GM19351 (cell line): Measurements from ENCODE around the gene NRIP2.
"Not testable (repeated sequence)": the region's sequence is repeated elsewhere in the genome, so short reads cannot be mapped to it uniquely, and the experiment has no call there.

Source experiments
- ATAC-seq: cut with Tn5 transposase; IDR thresholded peaks from one replicate; pipeline ENCODE4 v1.9.1; 2021; ENCODE audit warnings: mild to moderate bottlenecking, moderate library complexity; ENCODE audit not compliant: unreplicated experiment

Gene NRIP2

GRCh38 chr12:2834581-2835491 lies at the start of gene NRIP2:
Gene NRIP2 (minus strand): TSS chr12:2835035. CDS start chr12:2834983, 52 bp downstream.
- ATAC-seq = no peak

GRCh38 chr12:2879853-2880252 lies 45.0 kb upstream of the NRIP2 start:
- ATAC-seq = no peak

GRCh38 chr12:2877953-2878732 lies 43.3 kb upstream of the NRIP2 start:
- no peak for ATAC-seq

- peak; percentile 68 for ATAC-seq
Observed at GRCh38 chr12:2877047-2877952, 42.5 kb upstream of the NRIP2 start, which contains the start of the genes FOXM1 and RHNO1. Gene FOXM1 (minus strand): TSS chr12:2877174. CDS start chr12:2874478, 2,696 bp downstream. Gene RHNO1 (plus strand): TSS chr12:2877223. CDS start chr12:2885367, 8,144 bp downstream.

- ATAC-seq = peak; percentile 43
Observed at GRCh38 chr12:2876431-2877046, 41.7 kb upstream of the NRIP2 start.

- not testable (repeated sequence) for ATAC-seq
Observed at GRCh38 chr12:2868986-2869632, 34.3 kb upstream of the NRIP2 start.

- ATAC-seq = no peak
Observed at GRCh38 chr12:2864198-2864597, 29.4 kb upstream of the NRIP2 start.

GRCh38 chr12:2863402-2863801 lies 28.6 kb upstream of the NRIP2 start:
- ATAC-seq = not testable (repeated sequence)

GRCh38 chr12:2862876-2863275 lies 28.0 kb upstream of the NRIP2 start:
- ATAC-seq = no peak

GRCh38 chr12:2860170-2860569 lies 25.3 kb upstream of the NRIP2 start:
- no peak for ATAC-seq

- no peak for ATAC-seq
Observed at GRCh38 chr12:2858944-2859421, 24.1 kb upstream of the NRIP2 start.

- no peak for ATAC-seq
Observed at GRCh38 chr12:2858334-2858733, 23.5 kb upstream of the NRIP2 start.

GRCh38 chr12:2857576-2857975 lies 22.7 kb upstream of the NRIP2 start:
- ATAC-seq = no peak

GRCh38 chr12:2857021-2857431 lies 22.2 kb upstream of the NRIP2 start, which contains the start of gene TEX52:
Gene TEX52 (minus strand): TSS chr12:2857039. CDS start chr12:2857026, 13 bp downstream.
- no peak for ATAC-seq

- ATAC-seq = no peak
Observed at GRCh38 chr12:2856051-2856450, 21.2 kb upstream of the NRIP2 start.

- ATAC-seq = no peak
Observed at GRCh38 chr12:2855546-2855945, 20.7 kb upstream of the NRIP2 start.

- ATAC-seq = no peak
Observed at GRCh38 chr12:2854669-2855453, 20.0 kb upstream of the NRIP2 start.

- no peak for ATAC-seq
Observed at GRCh38 chr12:2853626-2854025, 18.8 kb upstream of the NRIP2 start.

- no peak for ATAC-seq
Observed at GRCh38 chr12:2851931-2852330, 17.1 kb upstream of the NRIP2 start.
